ENCODE measurements around the gene TMEM92. TPM values are rescaled to one million over a fixed set of nuclear protein-coding genes. Genes with fewer than 3 reads are reported as not detected.

The TMEM92 gene
- total and polyA plus RNA-seq, 2 experiments from 2014 or later = 17.3 to 30.0 TPM

GRCh38 chr17:50289991-50290702 lies 15.9 kb downstream of the TMEM92 start:
- DNase-seq (ENCODE audit: low read depth in 1 of 2, low spot score in 1 of 2) = peak in 1 of 2 donors; percentile 99
- Histone ChIP-seq H3K9me3 (ENCODE audit: low read depth) (no peaks in the 10 kb centered on the region), H3K27me3 (no peaks in the 10 kb centered on the region), H3K36me3 (no peaks in the 10 kb centered on the region), H3K4me3 (no peak overlapping the region), H3K27ac (no peak overlapping the region), H3K4me1 (ENCODE audit: low read depth) (no peaks in the 10 kb centered on the region)
- TF ChIP-seq CTCF (IDR thresholded peaks at IDR 0.05; ENCODE audit: low read depth, low read length) = no peak

GRCh38 chr17:50290933-50291332 lies 16.7 kb downstream of the TMEM92 start:
- H3K4me3 ChIP-seq = no peak overlapping the region
- H3K27me3 ChIP-seq = no peaks in the 10 kb centered on the region
- H3K9me3 ChIP-seq (ENCODE audit: low read depth) = no peaks in the 10 kb centered on the region
- no peak for DNase-seq (ENCODE audit: low read depth in 1 of 2, low spot score in 1 of 2)
- TF ChIP-seq CTCF (IDR thresholded peaks at IDR 0.05; ENCODE audit: low read depth, low read length) = no peak
- no peaks in the 10 kb centered on the region for H3K4me1 ChIP-seq (ENCODE audit: low read depth)
- no peak overlapping the region for H3K27ac ChIP-seq
- no peaks in the 10 kb centered on the region for H3K36me3 ChIP-seq

- TF ChIP-seq CTCF (IDR thresholded peaks at IDR 0.05; ENCODE audit: low read depth, low read length) = no peak
- no peaks in the 10 kb centered on the region for H3K9me3 ChIP-seq (ENCODE audit: low read depth)
- H3K27ac ChIP-seq = no peak overlapping the region
- H3K27me3 ChIP-seq = no peaks in the 10 kb centered on the region
- H3K4me1 ChIP-seq (ENCODE audit: low read depth) = no peaks in the 10 kb centered on the region
- H3K4me3 ChIP-seq = no peak overlapping the region
- no peak for DNase-seq (ENCODE audit: low read depth in 1 of 2, low spot score in 1 of 2)
- no peaks in the 10 kb centered on the region for H3K36me3 ChIP-seq
Measured at GRCh38 chr17:50292465-50292864, 18.2 kb downstream of the TMEM92 start.

- no peak overlapping the region for H3K27ac ChIP-seq
- TF ChIP-seq CTCF (IDR thresholded peaks at IDR 0.05; ENCODE audit: low read depth, low read length) = no peak
- H3K36me3 ChIP-seq = no peaks in the 10 kb centered on the region
- peaks cover 2% of the 10 kb centered on the region for H3K4me1 ChIP-seq (ENCODE audit: low read depth)
- no peak overlapping the region for H3K4me3 ChIP-seq
- DNase-seq (ENCODE audit: low read depth in 1 of 2, low spot score in 1 of 2) = no peak
- H3K27me3 ChIP-seq = no peaks in the 10 kb centered on the region
- H3K9me3 ChIP-seq (ENCODE audit: low read depth) = no peaks in the 10 kb centered on the region
Measured at GRCh38 chr17:50295021-50295420, 20.8 kb downstream of the TMEM92 start.

- TF ChIP-seq CTCF (IDR thresholded peaks at IDR 0.05; ENCODE audit: low read depth, low read length) = peak; percentile 67
- Histone ChIP-seq H3K9me3 (ENCODE audit: low read depth) (no peaks in the 10 kb centered on the region), H3K27me3 (no peaks in the 10 kb centered on the region), H3K4me3 (no peak overlapping the region), H3K4me1 (ENCODE audit: low read depth) (peaks cover 3% of the 10 kb centered on the region), H3K27ac (no peak overlapping the region), H3K36me3 (no peaks in the 10 kb centered on the region)
- DNase-seq (ENCODE audit: low read depth in 1 of 2, low spot score in 1 of 2) = peak; percentile 76 to 77
Measured at GRCh38 chr17:50297407-50297865, 23.2 kb downstream of the TMEM92 start.

Measured in cardiac muscle cell (in vitro differentiated cells and primary cell).